HuH-7 (cell line): ENCODE measurements around the gene SPATA12.
"Not testable (repeated sequence)": the region's sequence is repeated elsewhere in the genome, so short reads cannot be mapped to it uniquely, and the experiment has no call there.

ENCODE experiments used
- DNase-seq: peaks from one replicate; pipeline ENCODE4 v3.0.0; 2011; ENCODE audit warnings: low spot score

Gene SPATA12

DNA sequence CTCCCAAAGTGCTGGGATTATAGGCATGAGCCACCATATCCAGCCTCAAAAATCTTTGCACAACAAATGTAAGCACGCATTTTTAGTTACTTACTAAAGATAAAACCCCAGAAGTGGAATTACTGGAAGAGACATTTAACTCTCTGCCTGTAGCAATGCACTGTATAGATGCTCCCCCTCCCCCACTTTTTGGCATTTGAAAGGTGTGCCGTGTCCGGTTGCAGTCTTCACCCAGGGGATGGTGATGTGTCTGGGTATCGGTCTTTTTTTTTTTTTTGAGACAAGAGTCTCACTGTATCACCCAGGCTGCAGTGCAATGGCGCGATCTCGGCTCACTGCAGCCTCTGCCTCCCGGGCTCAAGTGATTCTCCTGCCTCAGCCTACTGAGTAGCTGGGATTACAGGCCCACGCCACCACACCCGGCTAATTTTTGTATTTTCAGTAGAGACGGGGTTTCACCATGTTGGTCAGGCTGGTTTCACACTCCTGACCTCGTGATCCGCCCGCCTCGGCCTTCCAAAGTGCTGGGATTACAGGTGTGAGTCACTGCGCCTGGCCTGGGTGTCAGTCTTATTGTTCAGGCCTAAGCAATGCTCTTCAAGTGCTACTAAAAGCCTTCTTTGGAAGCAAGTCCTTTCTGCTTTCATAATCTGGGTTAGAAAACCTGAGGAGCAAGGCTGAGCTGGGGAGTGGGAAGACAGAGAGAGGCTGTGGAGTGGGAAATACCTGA is 23.0 kb downstream of the SPATA12 start:
- DNase-seq, result not testable (repeated sequence)

DNA sequence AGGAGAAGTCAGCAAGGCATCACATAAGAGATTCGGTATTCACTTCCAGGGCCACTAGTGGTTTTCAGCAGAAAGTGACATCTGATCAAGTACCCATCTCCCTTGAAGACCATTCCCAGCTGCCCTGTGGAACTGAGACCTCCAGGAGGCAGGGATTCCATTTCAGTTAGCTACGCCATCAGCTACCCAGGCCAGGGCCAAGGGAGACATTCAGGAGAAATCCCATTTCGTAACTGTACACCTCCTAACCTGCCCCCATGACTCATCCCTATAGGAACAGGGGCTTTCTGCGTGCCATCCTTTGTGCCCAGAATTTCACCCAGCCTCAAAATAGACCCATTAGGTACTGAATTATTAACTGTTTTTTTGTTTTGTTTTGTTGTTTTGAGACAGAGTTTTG is 24.7 kb downstream of the SPATA12 start:
- DNase-seq, result no peak

DNA sequence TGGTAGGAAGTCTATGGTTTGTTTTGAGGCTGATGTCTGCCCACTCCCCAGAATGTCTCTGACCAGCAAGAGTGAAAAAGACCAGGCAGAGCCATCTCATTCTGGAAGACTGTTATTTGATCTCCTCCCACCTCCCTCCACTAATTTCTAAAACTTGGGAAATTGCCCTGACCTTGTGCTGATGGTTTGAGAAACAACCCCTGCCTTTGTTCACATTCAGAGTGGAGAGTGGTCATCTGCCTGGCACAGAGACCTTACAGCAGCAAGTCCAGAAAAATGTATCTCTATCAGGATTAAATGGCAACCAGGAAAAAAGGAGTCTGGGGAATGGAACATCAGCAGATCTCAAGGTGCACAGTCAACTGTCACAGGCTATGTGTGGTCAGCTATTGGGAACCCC is 25.7 kb downstream of the SPATA12 start:
- DNase-seq, result no peak

DNA sequence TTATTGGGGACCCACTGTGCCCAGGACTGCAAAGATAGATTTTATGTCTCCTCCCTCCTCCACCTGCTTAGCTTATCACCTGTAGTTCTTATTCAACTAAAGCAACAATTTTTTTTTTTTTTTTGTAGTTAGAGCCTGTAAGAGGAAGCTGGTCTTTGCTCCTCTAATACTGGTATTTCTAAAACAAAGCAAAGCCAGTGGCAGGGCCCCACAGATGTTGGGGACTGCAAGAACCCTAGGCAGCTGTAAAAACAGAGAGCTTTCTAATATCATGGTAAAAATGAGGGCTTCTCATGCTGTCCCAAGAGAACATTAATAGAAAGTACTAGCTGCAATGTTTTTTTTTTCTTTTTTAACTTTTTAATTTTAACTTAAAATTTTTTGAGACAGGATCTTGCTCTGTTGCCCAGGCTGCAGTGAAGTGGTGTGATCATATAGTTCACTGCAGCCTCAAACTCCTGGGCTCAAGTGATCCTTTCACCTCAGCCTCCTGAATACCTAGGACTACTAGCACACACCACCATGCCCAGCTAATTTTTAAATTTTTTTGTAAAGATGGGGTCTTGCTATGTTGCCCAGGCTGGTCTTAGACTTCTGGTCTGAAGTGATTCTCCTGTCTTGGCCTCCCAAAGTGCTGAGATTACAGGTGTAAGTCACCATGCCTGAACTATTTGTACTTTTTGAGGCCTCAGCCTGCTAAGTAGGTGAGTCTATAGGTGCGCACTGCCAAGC is 27.1 kb downstream of the SPATA12 start:
- no peak for DNase-seq

DNA sequence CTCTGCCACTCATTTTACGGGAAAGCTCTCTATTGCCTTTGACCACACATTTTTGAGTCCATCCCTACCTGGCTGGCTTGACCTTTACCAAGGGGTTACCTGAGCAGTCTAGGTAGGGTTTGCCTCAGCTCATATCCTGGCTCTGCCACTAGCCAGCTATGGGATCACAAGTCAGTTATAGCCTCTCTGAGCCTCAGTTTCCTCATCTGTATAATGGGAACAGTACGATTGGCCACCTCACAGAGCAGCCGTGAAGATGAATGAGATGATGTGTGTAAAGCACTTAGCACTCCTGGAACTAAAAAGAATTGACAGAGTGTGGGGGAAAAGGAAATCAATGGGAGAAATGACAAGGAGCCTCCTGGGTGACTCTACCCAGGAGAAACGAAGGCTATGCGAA is 28.0 kb downstream of the SPATA12 start:
- no peak for DNase-seq

DNA sequence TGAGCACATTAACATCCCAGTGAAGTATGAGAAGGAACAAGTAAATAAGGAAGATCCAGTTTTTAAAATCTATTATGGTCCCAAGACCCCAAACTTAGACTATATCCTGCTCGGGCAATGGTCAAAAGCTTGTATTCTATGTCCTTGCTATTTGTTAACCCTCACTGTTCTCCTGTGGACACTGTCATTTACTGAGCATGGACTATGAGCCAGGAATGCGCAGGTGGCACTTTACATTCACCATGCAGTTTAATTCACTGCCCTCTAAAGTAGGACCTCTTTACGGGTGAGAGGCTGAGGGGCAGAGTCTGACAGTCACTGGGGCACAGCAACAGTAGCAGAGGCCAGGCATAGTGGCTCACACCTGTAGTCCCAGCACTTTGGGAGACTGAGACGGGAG is 28.6 kb downstream of the SPATA12 start:
- DNase-seq, result no peak

DNA sequence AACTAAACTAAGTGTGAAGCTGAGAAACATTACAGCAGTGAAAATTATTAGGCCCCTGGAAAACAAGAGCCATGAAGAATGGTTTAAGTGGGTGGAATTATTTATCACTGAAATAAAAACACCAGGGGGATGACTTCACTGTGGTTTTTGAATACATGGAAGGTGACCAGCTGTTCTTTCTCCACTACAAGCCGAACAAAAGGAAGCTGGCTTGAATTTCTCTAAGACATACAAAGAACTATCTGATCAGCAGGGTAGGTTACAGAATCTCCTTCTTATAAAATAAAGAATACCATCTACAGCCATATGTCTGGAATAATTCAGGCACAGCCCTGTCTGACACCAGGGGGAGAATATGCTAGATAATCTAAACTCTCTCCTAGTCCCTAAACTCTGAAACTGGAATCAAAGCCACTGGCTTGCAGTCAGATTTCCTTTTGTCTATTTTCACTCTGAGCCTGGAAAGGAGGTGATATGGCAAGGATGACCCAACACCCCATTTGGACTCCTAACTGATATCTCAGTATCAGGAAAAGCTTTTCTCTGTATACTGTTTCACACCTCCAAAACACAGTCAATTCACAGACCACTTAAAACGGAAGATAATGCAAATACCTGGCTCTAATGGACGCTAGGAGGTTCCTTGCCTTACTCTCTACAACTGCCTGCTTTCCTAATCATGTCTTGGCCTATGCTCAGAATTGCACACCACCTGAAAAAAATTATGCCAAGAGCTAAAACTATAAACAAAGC is 31.2 kb downstream of the SPATA12 start:
- DNase-seq, result no peak

DNA sequence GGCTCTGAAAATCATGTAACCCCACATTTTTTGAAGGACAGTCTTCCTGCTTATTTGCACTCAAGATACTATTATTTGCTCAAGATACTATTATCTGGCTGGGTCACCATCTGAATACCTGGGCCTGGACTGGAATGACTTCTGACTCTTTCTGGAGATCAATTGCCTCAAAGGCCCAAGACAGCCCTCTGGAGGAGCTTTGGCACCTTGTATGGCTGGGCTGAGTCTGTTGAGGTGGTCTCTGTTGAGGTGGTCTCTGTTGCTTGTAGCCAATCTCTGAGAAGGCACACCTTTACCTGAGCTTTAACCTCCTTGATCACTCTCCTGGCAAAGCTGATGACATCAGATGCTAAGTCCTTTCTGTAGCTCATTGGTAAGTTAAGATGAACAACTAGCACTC is 33.0 kb downstream of the SPATA12 start:
- no peak for DNase-seq

DNA sequence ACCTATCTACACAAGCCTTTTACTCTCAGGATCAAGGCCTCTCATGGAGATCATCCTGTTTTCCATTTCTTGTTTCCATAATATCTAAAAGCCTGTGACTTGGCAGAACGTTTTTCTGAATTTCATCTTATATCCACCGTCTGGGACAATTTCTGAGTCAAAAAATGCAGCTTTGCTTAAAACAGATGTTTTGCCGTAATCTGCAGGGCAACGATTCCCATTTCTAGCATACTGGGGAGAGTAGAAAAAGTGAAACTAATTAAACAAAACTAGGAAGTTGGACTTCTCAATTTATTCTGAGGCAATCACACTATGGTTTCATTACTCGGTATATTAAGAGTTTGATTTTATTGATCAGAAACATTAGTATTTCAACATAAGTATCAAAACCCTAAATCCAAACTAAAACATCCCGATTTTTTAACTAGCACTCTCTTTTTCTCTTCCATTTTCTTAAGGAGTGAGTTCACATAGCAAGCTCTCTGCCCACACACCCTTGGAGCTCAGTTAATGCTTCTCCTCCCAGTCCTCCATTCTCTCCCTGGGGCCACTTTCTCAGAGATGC is 33.6 kb downstream of the SPATA12 start:
- no peak for DNase-seq

DNA sequence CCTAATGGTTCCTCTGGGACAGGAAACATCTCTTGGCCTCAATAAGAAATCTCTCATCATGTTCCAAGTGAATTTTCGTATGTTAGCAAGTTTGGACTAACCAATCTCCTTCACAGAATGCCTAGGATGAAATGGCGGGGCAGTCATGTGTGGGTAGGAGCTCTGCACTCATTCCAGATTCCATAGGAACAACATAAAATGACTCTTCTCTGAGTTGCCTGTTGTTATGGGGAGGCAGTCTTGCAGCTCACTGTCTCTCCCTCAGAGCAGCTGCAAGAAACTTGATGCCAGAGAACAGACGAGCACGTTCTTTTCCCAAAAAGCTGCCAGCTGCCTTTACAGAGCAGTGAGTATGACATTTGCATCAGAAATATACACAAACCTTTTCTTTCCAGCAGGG is 34.1 kb downstream of the SPATA12 start:
- DNase-seq, result no peak

DNA sequence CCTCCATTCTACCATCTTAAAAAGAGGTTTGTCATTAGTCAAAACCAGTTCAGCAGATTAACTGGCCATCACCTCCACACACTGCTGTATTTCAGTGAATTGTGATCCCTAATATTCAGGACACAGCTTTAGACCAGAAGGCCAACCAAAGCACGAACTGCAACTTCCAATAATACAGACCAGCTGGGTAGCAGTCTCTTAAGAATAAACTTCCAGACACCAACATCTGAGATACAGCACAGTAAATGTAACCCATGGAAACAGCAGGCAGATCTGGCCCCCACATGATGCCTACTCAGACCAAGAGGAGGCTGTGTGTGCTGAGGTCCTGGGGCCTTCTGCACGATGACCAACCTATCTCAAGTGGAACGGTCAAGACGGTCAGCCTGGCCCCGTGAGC is 34.9 kb downstream of the SPATA12 start:
- no peak for DNase-seq

DNA sequence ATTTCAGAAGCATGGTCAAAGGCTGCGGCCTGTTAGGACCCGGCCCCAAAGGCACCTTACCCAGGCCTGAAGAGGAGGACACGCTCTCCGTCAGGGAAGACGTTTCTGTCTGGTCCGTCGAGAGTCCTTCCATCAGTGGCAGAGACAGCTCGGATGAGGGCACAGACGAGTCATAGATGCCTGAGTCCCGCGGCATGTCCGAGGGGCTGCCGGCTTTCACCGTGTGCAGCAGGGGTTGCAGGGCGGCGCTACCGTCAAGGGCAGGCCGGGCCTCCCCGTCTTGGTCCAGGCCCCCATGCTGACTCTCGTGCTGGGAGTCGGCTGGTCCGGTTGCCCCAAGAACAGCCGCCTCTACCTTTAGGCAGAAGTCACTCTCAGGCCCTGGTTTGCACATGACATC is 37.1 kb downstream of the SPATA12 start:
- no peak for DNase-seq

DNA sequence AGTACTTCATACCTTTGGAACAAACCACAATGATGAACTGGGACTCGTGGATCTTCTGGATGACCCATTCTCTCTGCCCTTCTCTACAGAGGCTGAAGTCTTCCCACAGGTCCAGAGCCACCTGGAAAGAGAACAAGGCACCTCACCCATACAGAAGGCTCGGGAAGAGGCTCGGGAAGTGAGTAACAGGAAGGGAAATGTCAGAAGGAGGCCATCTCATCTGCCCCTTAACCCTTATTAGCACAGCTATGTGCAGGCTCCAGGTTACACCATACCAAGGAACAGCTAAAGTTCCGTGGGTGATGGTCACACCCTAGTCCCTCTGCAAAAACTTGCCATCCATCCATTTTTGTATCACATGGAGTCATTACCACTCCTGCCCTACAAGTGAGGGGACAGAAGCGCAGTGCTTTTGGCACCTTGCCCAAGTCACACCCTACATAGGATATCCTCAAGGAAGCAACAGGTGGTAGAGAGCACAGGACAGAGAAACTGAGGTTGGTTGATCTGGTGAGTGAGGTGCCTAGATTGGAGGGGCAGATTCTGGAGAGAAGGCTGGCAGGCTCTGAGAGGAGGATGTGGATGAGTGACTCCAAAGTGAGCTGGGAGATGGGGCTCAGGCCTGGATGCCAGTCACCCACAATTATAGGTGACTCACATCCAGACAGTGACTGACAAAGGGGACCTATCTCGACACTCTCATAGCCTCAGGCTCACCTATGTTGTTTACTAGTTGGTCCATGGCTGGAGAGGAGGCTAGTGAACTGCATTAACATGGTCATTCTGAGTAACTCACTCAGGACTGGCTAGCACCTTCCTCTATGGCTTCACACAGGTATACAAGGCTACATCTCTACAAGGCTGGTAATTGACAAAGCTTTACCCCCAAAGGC is 38.2 kb downstream of the SPATA12 start:
- DNase-seq, result no peak

DNA sequence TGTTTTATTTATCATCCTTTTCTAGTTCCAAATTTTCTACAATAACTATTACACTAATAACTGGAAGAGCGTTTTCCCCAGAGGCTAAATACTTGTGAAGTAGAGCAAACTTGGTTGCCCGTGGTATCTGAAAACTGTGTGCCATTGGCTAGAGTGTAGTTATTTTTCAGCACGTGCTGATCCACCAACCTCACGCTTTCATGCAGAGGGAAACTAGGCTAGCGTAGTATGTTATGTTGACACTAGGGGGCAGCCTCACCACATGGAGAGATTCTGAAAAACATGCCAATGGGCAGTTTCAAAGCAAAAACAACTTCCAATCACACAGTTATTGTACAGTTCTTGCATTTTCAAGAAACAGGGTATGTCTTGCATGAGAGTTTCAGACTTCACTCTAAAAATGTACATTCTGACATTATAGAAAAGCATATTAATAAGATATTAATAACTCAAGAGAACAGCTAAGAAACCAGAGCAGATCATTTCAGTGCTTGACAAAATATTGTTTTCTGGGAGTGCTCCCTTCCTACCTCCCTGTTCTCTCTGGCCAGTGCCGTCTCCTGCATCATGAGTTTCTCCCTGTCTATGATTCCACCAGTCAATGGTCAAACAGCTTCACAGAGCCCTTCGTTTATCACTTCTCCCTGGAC is 39.7 kb downstream of the SPATA12 start:
- DNase-seq, result peak; percentile 40

DNA sequence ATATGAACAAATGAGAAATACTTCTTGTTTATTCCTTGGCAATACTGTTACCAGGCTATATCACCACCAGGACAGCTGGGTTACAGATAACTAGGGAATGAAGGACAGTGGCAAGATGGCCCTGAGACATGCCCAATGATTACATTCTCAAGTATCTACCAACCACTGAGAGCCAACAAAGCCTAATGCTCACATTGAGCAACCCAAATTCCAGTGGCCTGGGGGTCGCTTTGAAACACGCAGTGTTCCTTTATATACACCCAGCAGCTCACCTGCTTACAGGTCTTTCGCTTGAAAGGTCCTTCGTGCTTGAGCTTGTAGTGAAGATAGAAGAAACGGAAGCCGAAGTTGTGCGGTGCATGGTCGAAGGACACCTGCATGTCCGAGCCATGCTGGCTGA is 45.1 kb downstream of the SPATA12 start:
- DNase-seq, result no peak

DNA sequence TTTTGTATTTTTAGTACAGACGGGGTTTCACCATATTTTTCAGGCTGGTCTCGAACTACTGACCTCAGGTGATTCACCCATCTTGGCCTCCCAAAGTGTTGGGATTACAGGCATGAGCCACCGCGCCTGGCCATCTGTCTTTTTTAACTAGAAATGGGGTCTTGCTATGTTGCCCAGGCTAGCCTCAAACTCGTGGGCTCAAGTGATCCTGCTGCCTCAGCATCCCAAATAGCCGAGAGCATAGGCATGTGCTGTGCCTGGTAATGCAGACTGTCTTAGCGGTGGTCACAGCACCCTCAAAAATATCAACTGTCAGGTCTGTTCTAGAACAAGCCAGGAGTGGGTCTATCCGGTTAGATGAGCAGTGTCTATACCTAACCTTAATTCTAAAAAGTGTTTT is 48.2 kb downstream of the SPATA12 start:
- DNase-seq, result no peak

DNA sequence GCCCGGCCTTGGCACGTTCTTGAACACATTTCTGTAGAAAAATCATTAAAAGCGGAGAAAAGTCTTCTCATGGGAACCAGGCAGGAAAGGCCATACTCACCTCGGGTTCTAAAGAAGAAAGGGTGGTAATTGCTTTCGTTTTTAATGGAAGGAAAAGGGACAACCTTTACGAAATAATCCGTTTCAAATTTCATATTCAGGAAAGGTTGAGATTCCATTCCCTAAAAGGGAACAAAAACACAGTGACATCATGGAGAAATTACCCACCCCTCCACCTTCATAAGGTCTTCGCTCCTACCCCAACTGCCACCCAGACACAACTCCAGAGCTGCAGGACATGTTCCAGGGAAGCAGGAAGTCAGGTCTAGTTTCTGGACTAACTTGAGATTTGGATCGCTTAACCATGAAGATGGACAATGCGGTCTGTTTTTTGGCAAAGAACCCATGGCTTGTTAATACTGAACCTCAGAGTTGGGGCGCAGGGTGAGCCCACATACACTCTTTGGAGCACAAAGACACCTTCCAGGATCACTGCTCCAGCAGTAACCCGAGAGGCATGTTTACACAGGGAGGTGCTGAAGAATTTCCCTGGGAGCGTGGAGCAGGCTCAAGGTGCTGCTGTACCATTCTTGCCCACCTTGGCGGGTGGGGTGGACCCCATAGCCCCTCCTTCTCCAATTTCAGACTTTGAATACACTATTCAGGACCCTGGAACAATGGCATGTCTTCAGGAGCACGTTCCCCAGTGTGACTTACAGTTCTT is 49.2 kb downstream of the SPATA12 start:
- DNase-seq, result no peak

DNA sequence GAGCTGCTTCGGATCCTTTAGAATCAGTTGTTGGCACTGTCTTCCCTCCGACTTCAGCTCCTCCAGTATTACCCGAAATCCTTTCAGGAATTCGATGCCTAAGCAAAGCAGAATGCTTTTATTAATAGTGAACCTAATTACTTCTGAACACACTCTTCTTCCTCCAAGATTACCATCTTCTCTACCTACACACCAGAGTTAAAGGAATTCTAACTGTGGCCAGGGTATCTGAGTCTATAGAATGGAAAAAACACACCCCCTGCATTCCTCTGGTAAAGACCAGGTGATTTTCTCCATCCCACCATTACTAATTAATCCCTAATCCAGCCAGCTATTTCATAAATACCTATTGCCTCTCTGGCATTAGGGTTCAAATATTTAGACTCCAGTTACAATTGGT is 49.8 kb downstream of the SPATA12 start:
- no peak for DNase-seq

DNA sequence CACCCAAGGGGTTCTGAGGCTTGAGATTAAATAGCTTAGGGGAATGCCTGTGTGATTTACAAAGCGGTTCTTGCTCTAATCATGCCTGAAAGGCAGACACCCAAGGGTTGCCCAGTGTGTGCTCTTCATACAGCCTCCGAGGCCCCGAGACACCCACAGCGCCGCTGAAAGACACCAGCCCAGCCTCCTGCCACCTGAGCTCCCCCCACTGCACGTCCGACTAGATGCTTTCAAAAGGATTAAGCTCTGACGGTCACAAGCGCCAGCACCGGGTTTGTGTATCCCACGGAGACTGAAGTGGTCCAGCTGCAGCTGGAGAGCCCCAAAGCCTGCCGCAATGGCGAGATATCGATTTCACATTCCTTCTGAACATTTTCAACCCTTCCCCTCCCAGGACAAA is 50.3 kb downstream of the SPATA12 start:
- no peak for DNase-seq

DNA sequence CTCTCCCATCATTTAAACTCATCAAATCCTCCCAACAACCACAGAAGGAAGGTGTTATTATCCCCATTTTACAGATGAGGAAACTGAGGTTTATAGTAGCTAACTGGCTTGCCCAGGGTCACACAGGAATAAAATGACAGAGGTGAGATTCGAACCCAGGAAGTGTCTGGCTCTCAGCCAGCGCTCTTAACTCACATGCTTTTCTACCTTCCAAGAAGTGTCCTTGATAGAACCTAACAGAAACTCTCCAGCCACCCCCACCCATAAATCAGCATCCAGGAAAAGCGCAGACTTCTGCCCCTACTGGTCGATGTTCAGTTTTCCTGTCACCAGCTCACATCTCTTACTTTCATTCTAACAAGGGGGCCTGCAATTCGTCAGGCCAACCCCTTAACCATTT is 51.7 kb downstream of the SPATA12 start:
- DNase-seq, result peak; percentile 8

DNA sequence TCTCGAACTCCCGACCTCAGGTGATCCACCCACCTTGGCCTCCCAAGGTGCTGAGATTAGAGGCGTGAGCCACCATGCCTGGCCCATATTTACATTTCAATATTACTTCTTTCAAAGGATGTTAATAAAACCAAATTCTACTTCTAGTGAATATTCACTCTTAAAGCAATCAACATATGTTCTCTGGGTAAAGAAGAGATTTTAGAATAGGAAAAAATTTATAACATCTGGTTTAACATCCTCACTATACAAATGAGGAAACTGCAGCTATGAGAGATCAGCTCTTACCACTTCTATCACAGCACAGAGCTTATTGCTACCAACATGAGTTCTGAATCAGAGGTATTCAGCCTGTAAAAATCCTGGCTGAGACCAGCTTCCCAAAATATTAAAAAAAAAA is 56.0 kb downstream of the SPATA12 start:
- no peak for DNase-seq
